ENCODE results near the gene PLA2G12A. TPM values are rescaled to one million over a fixed set of nuclear protein-coding genes. Genes with fewer than 3 reads are reported as not detected.
A peak's percentile ranks its signal among the peaks of the same experiment; 100 is the strongest.

PLA2G12A gene
- total RNA-seq, 1 experiment from 2014 or later, result 47.3 TPM

- no peak overlapping the region for H4K5ac ChIP-seq (ENCODE audit: insufficient read length, low read depth, low read length)
- Mint-ChIP-seq H3K4me3 (peak overlapping the region; percentile 94 to 95), H3K27ac (peak overlapping the region; percentile 52 to 95 (median 94); a peak in 6 of 7 replicates), H3K36me3 (ENCODE audit: insufficient read depth in 1 of 3, low read depth in 3 of 3) (peaks cover 4 to 14% (median 7%) of the 10 kb centered on the region in 3 experiments; a peak in 6 of 7 replicates), H3K4me1 (peaks cover 12 to 14% of the 10 kb centered on the region in 2 experiments), H3K9me3 (no peaks in the 10 kb centered on the region), H3K27me3 (ENCODE audit: low read depth) (no peaks in the 10 kb centered on the region)
- no peak overlapping the region for H3K4ac ChIP-seq (ENCODE audit: low read depth, low read length)
- H2BK12ac ChIP-seq (ENCODE audit: insufficient read length, low read depth, low read length), result no peak overlapping the region
- H3K56ac ChIP-seq (ENCODE audit: insufficient read length, low read depth, low read length), result no peak overlapping the region
- no peaks in the 10 kb centered on the region for H3K27me3 ChIP-seq (ENCODE audit: insufficient read depth, low read length)
- peak overlapping the region; percentile 71 for H3K23ac ChIP-seq (ENCODE audit: insufficient read length, low read depth, low read length)
- peak overlapping the region; percentile 21 for H3K14ac ChIP-seq (ENCODE audit: insufficient read depth, low read length)
- H3K9me3 ChIP-seq (ENCODE audit: control insufficient read depth, low read depth, low read length), result no peaks in the 10 kb centered on the region
- H4K20me1 ChIP-seq (ENCODE audit: control insufficient read depth, insufficient read depth, insufficient read length), result no peaks in the 10 kb centered on the region
- H2BK5ac ChIP-seq (ENCODE audit: insufficient read length, low read length), result no peak overlapping the region
- peaks cover 11% of the 10 kb centered on the region; the same call in 1 of the 2 replicates for H3K79me2 ChIP-seq (ENCODE audit: insufficient read depth, low read length)
- H4K8ac ChIP-seq (replicated peaks; ENCODE audit: insufficient read length, low read depth, low read length), result no peak overlapping the region
- H3K9ac ChIP-seq (ENCODE audit: extremely low read depth, insufficient read length, low read length), result peak overlapping the region; percentile 96
- H2BK15ac ChIP-seq (ENCODE audit: low read depth, low read length), result no peak overlapping the region
- no CpG with 5 or more reads among the region's 25 CpGs for WGBS (ENCODE audit: extremely low coverage, insufficient read length, low lambda C conversion rate)
- H3K4me2 ChIP-seq (ENCODE audit: insufficient read depth, insufficient read length, low read length), result peak overlapping the region; percentile 100
- H2AK5ac ChIP-seq (ENCODE audit: insufficient read length, low read length), result no peak overlapping the region
- TF ChIP-seq, protein P1, sequence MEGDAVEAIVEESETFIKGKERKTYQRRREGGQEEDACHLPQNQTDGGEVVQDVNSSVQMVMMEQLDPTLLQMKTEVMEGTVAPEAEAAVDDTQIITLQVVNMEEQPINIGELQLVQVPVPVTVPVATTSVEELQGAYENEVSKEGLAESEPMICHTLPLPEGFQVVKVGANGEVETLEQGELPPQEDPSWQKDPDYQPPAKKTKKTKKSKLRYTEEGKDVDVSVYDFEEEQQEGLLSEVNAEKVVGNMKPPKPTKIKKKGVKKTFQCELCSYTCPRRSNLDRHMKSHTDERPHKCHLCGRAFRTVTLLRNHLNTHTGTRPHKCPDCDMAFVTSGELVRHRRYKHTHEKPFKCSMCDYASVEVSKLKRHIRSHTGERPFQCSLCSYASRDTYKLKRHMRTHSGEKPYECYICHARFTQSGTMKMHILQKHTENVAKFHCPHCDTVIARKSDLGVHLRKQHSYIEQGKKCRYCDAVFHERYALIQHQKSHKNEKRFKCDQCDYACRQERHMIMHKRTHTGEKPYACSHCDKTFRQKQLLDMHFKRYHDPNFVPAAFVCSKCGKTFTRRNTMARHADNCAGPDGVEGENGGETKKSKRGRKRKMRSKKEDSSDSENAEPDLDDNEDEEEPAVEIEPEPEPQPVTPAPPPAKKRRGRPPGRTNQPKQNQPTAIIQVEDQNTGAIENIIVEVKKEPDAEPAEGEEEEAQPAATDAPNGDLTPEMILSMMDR (conservative IDR thresholded peaks at IDR 0.05), result no peak
- no peaks in the 10 kb centered on the region for H3K4me1 ChIP-seq (ENCODE audit: insufficient read depth, low read length)
- peak overlapping the region; percentile 0 for H3K18ac ChIP-seq (ENCODE audit: insufficient read length, low read depth, low read length)
- no peak for DNase-seq
- H2BK120ac ChIP-seq (ENCODE audit: low read depth, low read length, poor library complexity, severe bottlenecking), result no peak overlapping the region
- no peak overlapping the region for H3T11ph ChIP-seq (ENCODE audit: low read length)
- H3K79me1 ChIP-seq (ENCODE audit: insufficient read depth, low read depth, low read length, poor library complexity, severe bottlenecking), result no peaks in the 10 kb centered on the region
- H2BK20ac ChIP-seq (ENCODE audit: low read depth, low read length, poor library complexity, severe bottlenecking), result no peak overlapping the region
- no peak overlapping the region for H4K91ac ChIP-seq (ENCODE audit: insufficient read length, low read depth, low read length)
- H3K23me2 ChIP-seq (ENCODE audit: insufficient read length, low read depth, low read length, poor library complexity, severe bottlenecking), result peaks cover 4% of the 10 kb centered on the region
- peak overlapping the region; percentile 33 for H2AFZ ChIP-seq (ENCODE audit: low read length)
- peak overlapping the region; percentile 25 for H3K27ac ChIP-seq (ENCODE audit: insufficient read length, low read depth, low read length)
Measured at GRCh38 chr4:109729117-109729717, 653 bp downstream of the PLA2G12A start.

Data from H9 (cell line).